H1 (cell line): ENCODE measurements around the gene SPDYE3.
"Not testable (repeated sequence)": the region's sequence is repeated elsewhere in the genome, so short reads cannot be mapped to it uniquely, and the experiment has no call there.

ENCODE experiments used
- GABPA ChIP-seq: IDR thresholded peaks from 2 replicates; pipeline ENCODE4 v1.6.1; 2011; ENCODE audit warnings: mild to moderate bottlenecking, low read length, moderate library complexity, borderline replicate concordance; ENCODE audit not compliant: insufficient read depth
- HDAC6 ChIP-seq: IDR thresholded peaks from one replicate; pipeline ENCODE4 v1.7.1; 2012; ENCODE audit warnings: low read depth, mild to moderate bottlenecking, inconsistent platforms, low read length, moderate library complexity
- NANOG ChIP-seq: IDR thresholded peaks from 2 replicates; pipeline ENCODE4 v1.6.1; 2011; ENCODE audit warnings: low read length, low read depth, mild to moderate bottlenecking, inconsistent platforms; ENCODE audit not compliant: insufficient read depth, poor library complexity, severe bottlenecking
- POLR2A ChIP-seq, 2 experiments: IDR thresholded peaks; 1 replicate in 1 of 2; 2 replicates in 1 of 2; pipeline ENCODE4 v1.6.1; 2011; ENCODE audit warnings: low read depth in 2 of 2, low read length in 2 of 2, mild to moderate bottlenecking in 2 of 2; ENCODE audit errors: control extremely low read depth in 1 of 2
- RAD21 ChIP-seq, 2 experiments: IDR thresholded peaks in 1 of 2; conservative IDR thresholded peaks in 1 of 2; 2 replicates each; pipeline ENCODE4 v1.6.1; 2011; ENCODE audit warnings: low read depth in 2 of 2, low read length in 2 of 2, improper control_type of control experiment in 1 of 2, inconsistent platforms in 1 of 2, mild to moderate bottlenecking in 1 of 2, moderate library complexity in 1 of 2
- TF ChIP-seq, protein P1 (sequence below), 3 experiments: IDR thresholded peaks; 1 replicate in 2 of 3; 2 replicates in 1 of 3; pipeline versions ENCODE4 v1.5.1 to v1.6.1; 2011; ENCODE audit warnings: low read length in 3 of 3, mild to moderate bottlenecking in 3 of 3, inconsistent platforms in 2 of 3, low read depth in 1 of 3, moderate library complexity in 1 of 3; ENCODE audit not compliant: insufficient read depth in 1 of 3; ENCODE audit errors: control extremely low read depth in 1 of 3

- not testable (repeated sequence) for TF ChIP-seq GABPA; RAD21 (IDR thresholded peaks at IDR 0.05 in 1 of 2, conservative IDR thresholded peaks at IDR 0.05 in 1 of 2; ENCODE audit: low read depth in 2 of 2, low read length in 2 of 2); POLR2A (IDR thresholded peaks at IDR 0.05; ENCODE audit: control extremely low read depth in 1 of 2, low read depth in 2 of 2, low read length in 2 of 2); HDAC6; NANOG
- TF ChIP-seq, protein P1, sequence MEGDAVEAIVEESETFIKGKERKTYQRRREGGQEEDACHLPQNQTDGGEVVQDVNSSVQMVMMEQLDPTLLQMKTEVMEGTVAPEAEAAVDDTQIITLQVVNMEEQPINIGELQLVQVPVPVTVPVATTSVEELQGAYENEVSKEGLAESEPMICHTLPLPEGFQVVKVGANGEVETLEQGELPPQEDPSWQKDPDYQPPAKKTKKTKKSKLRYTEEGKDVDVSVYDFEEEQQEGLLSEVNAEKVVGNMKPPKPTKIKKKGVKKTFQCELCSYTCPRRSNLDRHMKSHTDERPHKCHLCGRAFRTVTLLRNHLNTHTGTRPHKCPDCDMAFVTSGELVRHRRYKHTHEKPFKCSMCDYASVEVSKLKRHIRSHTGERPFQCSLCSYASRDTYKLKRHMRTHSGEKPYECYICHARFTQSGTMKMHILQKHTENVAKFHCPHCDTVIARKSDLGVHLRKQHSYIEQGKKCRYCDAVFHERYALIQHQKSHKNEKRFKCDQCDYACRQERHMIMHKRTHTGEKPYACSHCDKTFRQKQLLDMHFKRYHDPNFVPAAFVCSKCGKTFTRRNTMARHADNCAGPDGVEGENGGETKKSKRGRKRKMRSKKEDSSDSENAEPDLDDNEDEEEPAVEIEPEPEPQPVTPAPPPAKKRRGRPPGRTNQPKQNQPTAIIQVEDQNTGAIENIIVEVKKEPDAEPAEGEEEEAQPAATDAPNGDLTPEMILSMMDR (IDR thresholded peaks at IDR 0.05; ENCODE audit: control extremely low read depth in 1 of 3, insufficient read depth in 1 of 3, low read depth in 1 of 3, low read length in 3 of 3) = not testable (repeated sequence)
Observed at GRCh38 chr7:100363797-100364196, 56.3 kb downstream of the SPDYE3 start.
